HG02943 (cell line): ENCODE results near the gene SPEG.

Source experiments
- ATAC-seq: cut with Tn5 transposase; IDR thresholded peaks from one replicate; pipeline ENCODE4 v1.9.1; 2021; ENCODE audit warnings: mild to moderate bottlenecking, low read depth, moderate library complexity; ENCODE audit not compliant: unreplicated experiment

SPEG gene

DNA sequence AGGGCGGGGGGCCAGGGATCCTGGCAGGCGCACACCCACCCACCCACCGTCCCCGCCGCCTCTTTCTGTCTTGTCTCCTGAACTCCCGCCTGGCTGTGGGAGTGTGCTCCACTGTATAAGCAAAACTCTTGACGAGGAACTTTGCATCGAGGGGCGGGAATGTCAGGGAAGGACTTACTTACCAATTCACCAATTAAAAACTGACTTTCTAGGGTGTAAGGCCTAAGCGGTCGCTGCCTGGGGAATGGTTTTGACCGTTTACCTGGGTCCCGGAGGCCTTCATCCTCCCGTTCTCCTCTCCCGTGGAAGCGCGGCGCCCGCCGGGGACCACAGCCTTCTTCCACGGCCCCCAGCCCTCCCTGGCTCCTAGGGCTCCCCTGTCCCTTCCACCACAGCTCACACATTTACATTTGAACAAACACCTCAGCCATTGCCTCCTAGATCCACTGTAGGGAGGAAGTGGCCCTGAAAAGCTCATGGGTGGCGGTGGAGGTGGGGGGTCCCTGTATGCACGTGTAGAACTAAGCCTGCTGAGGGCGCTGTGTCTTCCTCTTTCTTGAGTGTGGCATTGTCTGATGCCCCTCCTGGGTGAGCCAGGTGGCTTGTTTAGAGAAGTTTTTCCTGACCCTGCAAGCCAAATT is 88.5 kb downstream of the SPEG start:
- ATAC-seq, result no peak

- no peak for ATAC-seq
Observed at GRCh38 chr2:219524817-219525216, 90.2 kb downstream of the SPEG start.

GRCh38 chr2:219525533-219526232 is 91.0 kb downstream of the SPEG start:
- no peak for ATAC-seq

GRCh38 chr2:219526320-219527075 is 91.9 kb downstream of the SPEG start:
- ATAC-seq, result no peak

GRCh38 chr2:219527076-219527394 is 92.4 kb downstream of the SPEG start:
- no peak for ATAC-seq

DNA sequence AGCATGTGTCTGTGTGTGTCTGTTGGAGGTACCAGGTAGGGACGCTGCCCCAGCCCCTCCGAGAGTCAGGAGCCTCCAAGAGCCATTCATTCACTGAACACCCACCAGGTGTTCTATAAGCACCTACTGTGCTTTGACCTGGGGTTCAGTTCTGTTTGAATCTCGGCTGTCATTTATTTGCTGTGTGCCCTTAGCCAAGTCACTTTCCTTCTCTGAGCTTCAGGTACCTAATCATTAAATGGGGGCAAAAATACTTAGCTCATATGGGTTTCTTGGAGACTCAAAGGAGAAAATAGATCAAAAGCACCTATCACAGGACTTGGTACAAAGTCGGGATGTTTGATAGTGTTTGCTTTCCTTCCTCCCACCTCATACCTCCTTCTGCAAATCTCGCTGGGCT is 92.8 kb downstream of the SPEG start:
- ATAC-seq, result no peak

GRCh38 chr2:219530048-219530963 is 95.7 kb downstream of the SPEG start:
- ATAC-seq, result peak; percentile 69

DNA sequence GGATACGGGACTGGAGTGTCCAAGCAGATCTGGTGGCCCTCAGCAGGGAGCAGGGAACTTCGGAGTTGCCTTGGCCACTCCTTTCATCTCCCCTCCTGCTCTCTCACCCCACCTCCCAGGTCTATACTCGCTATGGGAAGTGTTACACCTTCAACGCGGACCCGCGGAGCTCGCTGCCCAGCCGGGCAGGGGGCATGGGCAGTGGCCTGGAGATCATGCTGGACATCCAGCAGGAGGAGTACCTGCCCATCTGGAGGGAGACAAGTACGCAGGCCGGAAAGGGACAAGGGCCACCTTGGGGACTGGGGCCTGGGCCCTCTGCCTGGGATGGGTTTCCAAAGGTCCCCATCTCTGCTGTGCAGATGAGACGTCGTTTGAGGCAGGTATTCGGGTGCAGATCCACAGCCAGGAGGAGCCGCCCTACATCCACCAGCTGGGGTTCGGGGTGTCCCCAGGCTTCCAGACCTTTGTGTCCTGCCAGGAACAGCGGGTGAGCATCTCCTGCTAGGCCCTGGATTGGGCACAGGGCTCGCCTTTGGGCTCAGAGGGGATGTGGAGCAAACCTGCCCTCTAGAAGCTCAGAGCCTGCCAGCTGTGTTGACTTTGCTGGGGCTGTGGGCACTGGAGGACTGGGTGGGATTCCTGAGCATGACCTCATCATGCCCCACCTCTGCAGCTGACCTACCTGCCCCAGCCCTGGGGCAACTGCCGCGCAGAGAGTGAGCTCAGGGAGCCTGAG is 97.2 kb downstream of the SPEG start:
- ATAC-seq, result no peak

- ATAC-seq, result no peak
Observed at GRCh38 chr2:219532378-219532649, 97.7 kb downstream of the SPEG start.

DNA sequence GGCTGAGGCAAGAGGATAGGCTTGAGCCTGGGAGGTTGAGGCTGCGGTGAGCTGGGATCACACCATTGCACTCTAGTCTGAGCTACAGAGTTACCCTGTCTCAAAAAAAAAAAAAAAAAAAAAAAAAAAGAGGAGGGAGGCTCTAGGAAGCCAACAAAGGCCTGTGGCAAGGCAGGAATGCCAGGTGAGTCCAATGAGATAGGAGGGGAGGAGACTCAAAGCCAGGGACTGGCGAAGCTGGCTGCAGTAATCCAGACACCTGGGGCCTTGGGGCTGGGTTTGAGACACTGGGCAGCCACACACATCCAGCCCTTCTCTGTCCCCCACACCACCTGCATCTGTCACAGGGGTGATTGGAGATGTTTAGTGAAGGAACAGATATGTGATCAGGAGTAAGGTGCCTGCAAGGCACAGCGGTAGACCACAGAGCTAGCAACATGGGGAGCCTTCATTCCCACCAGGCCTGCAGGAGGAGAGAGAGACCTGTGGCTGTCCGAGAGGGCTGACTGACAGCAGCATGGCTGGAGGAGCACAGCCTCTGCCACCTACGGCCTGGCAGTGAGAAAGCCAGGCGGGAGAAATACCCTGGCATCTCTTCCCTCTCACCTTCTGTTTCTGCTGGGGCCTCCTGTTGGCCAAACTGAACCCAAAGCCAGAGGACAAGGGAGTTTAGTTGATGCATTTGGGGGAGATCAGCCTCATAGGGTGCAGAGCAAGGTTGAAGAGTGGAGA is 99.5 kb downstream of the SPEG start:
- no peak for ATAC-seq

DNA sequence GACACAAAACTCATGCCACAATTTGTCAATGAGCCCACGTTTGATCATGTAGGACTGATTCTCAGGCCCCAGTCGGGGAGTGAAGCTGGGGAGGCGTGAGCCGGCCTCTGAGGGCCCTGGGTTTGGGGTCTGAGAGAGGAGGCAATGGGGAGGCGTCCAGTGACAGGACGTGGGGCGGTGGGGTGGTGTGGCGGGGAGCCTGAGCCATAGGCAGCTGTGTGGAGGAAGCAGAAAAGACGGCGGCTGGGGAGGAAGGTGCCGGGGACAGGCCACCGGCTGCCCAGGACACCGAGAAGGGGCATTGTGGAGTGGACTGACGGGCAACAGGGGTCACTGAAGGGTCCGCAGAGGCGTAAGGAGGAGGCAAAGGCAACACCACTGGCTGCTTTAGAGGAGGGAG is 101.8 kb downstream of the SPEG start:
- ATAC-seq, result no peak

DNA sequence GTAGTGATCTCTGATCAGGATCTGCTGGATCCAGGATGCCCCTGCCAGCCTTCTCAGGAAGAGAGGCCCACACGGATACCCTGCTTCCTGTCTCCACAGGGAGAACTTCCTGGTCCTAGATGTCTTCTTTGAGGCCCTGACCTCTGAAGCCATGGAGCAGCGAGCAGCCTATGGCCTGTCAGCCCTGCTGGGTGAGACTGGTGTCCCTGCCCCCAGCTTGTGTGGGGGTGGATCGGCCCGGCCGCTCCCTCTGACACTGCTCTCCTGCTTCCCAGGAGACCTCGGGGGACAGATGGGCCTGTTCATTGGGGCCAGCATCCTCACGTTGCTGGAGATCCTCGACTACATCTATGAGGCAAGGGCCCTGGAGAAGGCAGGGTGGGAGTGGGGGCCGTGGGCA is 102.3 kb downstream of the SPEG start:
- ATAC-seq, result no peak

DNA sequence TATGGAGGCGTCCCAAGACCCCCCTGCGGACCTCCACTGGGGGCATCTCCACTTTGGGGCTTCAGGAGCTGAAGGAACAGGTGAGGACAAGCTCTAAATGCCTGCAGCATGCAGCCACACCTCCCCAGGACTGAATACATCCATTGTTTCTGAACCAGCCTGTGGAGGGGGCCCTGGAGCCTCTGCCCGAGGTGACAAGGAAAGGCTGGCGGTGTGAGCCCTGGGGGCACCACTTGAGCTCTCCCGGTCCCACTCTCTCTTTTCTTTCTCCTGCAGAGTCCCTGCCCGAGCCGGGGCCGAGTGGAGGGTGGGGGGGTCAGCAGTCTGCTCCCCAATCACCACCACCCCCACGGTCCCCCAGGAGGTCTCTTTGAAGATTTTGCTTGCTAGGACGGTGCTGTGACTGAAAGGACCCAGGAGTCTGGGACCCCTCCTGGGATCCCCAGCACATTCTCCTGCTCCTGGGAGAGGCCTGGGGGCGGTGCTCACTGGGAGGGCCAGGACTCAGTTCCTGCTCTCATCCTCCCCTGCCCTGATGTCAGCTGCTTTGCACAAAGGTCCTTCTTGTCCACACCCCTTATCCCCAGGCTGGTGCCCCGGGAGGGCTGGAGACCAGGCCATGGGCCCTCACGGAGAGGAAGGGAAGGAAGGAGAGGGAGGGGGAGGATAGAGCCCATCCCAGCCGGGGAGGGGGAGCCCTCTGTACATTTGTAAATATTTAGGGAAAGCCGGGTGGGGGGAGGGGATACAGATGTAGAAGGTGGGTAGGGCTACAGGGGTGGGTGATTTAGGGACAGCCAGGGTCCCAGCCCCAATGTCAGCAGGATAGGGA is 103.2 kb downstream of the SPEG start:
- no peak for ATAC-seq

- no peak for ATAC-seq
Observed at GRCh38 chr2:219538504-219538951, 103.9 kb downstream of the SPEG start.

DNA sequence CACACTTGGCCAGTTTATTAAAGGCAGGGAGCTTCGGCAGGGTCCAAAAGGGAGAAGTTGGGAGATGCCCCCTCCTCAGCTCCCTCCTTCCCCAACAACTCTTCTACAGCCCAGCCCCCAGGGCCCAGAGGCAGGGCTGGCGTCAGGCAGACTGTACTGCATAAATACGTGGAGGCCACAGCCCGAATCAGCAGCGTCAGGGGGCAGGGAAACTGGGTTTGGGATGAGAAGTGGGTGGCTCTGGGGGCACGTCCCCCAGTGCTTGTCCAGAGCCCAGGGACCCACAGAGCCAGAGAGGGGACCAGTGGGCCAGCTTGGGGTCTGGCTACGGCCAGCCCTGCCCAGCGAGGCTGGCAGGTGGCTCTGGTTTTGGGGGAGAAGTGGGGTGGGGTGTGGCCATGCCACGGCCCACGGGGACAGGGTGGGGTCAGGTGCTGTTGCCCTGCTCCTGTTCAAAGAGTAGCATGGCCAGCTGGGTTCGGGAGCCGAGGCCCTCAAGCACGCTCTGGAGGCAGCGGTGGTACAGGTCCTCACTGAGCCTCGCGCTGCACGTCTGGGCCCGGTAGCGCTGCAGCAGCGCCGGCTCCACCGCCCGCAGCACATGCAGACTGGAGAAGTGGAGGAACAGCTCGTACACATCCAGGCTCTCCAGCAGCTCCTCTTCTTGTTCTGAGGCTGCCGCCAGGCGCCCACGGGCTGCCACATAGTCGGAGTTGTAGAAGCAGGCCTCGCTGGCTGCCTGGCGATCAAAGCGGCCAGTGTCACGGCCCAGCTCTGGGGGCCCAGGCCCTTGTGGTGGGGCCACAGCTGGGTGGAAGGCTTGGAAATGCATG is 104.5 kb downstream of the SPEG start:
- no peak for ATAC-seq

- ATAC-seq, result no peak
Observed at GRCh38 chr2:219539926-219540678, 105.5 kb downstream of the SPEG start.

- no peak for ATAC-seq
Observed at GRCh38 chr2:219540784-219541504, 106.3 kb downstream of the SPEG start.
